NCI-H748 treated with DMSO at 0.1 percent for 48 hours (cell line): ENCODE results near the gene C11orf68.
A peak's percentile ranks its signal among the peaks of the same experiment; 100 is the strongest.
"Not testable (repeated sequence)": the region's sequence is repeated elsewhere in the genome, so short reads cannot be mapped to it uniquely, and the experiment has no call there.

Experiments
- DNase-seq: peaks from one replicate; lab custom pipeline; 2025; lab: John Stamatoyannopoulos, UW

Gene C11orf68

DNA sequence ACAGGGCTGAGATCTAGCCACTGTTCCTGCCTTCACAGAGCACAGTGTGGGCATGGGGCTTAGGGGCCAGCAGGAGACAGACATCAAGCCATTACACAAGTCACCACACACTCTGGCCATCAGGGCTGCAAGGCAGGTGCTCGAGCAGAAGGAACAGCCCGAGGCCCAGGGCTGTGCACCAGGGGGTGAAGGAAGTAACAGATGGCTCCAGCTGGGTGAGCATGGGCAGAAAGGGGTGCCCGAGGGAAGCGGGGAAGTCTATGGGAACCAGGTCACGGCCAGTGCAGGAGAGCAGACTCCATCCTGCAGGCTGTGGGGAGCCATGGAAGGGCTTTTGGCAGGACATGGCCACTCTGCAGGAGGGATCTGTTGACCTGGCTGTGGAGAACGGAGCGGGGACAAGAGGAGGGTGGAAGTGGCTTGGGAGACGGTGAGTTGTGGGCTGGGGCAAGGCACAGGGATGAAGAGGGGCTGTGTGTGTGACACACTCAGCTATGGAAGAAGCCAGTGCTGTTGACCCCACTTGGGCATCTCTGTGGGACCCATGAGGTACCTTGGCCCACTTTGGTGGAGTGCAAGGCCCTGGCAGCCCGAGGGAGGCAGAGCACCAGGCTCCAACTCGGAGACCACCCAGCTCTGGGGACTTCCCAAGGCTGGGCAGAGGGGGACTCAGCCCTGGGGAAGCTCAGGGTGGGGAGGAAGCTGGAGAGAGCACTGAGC, 3.6 kb downstream of the C11orf68 start:
- no peak for DNase-seq

DNA sequence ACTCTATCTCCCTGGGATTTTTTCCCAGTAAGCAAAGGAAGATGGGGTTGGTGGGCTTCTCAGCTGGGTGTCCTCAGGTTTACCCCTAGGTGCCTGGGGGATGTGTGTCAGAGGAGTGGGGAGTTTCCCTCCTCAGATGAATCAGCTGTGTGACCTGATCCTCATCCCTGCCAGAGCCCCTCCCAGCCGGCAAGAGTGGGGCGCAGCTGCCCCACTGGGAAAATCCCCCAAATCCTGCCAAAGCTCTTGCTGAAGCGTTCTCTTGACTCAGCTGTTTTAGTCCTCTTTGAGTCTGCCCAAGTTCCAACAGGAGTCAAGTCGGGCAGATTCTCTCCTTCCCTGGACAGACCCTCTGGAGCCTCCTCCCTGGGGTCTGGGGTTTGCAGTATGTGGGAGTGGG, 6.0 kb downstream of the C11orf68 start:
- no peak for DNase-seq

DNA sequence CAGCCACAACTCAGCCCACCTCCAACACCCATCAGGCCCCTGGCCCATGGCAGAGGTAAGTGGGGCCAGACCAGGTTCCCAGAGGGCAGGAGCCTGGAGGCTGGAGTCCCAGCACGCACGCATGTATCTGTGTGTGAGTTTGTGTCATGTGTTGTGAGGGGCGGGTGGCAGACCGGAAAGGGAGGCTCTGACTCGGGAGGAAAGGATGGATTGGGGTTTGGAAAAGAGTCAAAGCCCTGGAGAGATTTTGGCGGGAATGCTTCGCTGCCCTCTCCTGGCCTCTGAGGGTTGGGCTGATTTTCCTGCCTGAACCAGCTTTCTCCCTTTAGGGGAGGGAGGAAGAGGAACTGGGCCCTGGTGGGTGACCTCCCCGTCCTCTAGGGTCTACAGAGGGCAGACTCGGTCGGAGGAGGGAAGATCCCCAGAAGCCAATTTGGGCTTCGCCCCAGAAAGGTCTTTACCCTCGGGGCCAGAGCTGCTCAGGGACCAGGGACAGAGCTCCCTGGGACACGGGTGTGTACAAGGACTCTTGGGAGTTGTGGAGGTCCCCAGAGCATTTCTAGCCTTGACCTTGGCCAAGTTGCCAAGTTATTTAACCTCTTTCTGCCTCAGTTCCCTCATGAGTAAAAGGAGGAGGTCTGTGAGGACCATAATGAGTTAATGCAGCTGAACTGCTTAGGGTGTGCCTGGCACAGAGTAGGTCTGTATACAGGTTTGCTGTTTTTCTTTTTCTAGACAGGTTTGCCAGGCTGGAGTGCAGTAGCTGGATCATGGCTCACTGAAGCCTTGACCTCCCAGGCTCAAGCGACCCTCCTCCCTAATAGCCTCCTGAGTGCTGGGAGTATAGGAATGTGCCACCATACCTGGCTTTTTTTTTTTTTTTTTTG, 6.9 kb downstream of the C11orf68 start:
- DNase-seq, result no peak

DNA sequence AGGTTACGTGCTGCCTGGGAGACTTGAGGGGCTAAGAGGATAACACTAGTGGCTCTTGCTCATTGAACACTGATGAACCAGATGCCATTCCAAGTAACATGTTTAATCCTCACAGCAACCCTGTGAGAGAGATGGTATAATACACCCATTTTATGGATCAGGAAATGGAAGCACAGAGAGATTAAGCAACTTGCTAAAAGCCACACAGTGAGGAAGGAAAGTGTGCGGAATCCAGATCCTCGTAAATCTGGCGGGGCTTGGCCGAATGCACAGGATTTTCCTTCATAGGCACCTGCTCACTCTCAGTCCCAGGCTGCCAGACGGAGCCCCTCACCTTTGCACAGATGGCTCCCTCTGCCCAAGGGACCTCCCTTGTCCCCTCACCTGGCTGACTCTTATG, 11.0 kb downstream of the C11orf68 start:
- no peak for DNase-seq

DNA sequence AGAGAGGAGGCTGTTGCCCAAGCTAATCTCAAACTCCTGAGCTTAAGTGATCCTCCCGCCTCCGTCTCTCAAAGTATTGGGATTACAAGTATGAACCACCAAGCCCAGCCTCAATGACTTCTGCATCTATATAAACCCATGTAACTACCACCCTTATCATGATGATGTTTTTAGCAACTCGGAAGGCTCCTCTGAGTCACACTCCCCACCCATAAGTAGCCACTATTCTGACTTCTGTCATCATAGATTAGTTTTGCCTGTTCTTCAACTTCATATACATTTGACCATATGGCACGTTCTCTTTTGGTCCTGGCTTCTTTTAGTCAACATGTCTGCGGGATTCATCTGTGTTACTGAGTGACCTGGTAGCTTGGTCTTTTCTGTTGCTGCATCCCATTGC, 12.3 kb downstream of the C11orf68 start:
- no peak for DNase-seq

DNA sequence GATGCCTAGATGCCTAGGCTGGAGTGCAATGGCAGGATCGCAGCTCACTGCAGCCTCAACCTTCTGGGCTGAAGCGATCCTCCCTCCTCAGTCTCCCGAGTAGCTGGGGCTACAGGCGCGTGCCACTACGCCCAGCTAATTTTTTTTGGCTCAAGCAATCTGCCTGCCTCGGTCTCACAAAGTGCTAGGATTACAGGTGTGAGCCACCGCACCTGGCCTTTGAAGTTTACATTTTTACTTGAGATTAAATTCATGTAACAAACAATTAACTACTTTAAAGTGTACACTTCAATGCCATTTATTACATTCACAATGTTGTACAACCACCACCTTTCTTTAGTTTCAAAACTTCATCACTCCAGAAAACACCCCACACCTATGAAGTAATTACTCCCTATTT, 15.1 kb downstream of the C11orf68 start:
- DNase-seq, result no peak

DNA sequence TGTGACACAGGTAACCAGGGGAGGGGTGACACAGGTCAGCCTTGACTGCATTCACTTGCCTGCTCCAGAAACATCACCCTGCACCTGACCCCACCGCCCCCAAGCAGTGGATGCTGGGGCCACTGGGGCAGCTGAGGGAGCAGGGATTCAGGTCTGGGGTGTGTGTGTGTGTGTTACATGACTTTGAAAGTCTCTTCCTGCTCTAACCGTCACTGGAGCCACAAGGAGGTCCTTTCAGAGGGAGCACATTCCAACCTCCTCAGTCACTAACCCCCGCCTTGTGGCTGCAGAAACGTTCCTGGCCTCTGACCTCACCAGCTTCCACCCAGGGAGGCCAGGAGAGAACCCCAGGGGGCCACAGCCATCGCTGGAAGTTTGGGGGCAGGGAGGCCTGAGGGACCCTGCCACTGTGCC, 15.8 kb downstream of the C11orf68 start:
- no peak for DNase-seq

DNA sequence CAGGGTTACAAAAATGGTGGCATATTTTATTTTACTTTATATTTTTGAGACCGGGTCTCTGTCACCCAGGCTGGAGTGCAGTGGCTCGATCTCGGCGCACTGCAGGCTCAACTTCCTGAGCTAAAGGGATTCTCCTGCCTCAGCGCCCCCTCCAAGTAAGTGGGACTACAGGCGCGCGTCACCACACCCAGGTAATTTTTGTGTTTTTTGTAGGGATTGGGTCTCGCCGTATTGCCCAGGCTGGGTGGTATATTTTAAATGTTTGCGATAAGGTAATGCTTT, 18.0 kb downstream of the C11orf68 start:
- DNase-seq, result no peak

DNA sequence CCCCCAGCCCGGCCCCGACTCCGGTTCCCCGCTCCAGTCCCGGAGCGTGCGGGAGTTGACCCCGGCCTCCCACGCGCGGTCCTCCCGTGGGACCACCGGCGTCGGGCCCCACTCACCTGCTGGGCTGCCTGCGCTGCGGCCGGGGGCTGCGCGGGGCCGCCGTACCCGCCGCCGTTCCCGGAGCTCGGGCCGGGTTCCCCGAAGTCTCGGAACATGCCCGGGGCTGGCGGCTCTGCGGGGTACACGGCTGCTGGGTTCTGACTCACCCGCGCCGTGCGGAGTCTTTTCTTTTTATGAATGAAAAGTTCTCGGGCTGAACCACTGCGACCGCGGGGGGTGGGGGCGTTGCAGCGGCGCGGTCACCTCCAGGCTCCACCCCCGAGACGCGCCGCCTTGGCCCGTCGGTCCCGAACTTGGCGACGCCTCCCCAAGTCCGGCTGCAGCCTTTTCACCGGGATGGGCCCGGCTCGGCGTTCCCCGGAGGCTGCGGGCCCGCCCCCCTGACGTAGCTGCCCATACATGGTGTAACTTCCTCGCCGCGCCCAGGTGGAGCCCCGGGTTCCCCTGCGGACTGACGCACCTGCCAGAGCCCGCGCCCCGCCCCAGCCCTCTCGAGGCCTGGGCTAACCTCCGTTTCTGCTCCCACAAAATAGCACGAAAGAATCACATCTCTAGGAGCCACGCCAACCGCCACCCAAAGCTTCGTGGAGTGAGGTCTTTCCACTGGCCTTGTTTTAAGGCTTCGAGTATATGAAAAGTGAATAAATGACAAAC, 18.6 kb downstream of the C11orf68 start, which contains the start of gene FOSL1:
TSS of gene FOSL1 (minus strand) at position 264 of the 774 bp plus-strand sequence. CDS start at position 215, 49 bp downstream.
- peak; percentile 61 for DNase-seq

DNA sequence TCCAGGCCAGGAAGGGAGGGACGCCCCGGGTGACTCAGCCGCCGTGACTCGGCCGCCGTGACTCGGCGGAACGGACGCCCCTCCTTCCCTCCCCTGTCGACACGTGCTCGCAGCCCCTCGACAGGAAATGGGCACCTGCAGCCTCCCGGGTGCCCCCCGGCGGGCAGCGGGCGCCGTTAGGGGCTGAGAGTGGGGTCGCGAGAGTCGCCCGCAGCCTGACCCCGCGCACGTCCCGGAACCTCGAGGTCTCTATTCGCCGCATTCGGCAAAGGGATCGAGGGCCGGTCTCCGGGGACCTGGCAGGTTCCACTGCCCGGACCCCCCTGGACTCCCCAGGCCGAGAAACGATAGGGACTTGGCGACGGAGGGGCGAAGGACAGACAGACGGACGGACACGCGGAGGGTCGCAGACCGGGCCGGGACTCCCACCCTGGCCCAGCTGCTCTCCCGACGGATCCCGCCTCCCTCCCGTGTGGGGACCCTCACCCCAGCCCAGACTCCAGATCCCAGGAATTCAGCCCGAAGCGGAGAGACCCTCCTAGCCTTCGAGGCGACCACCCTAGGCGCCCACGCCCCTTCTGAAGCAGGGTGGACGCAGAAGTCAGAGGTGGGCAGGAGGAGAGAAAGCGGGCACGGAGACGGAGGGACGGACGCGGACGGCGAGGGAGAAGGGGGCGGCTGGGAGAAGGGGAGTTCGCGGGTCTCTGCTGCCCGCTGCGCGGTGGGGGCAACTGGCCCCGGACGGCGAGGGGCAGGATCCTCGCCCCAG, 19.3 kb downstream of the C11orf68 start:
- DNase-seq, result no peak

DNA sequence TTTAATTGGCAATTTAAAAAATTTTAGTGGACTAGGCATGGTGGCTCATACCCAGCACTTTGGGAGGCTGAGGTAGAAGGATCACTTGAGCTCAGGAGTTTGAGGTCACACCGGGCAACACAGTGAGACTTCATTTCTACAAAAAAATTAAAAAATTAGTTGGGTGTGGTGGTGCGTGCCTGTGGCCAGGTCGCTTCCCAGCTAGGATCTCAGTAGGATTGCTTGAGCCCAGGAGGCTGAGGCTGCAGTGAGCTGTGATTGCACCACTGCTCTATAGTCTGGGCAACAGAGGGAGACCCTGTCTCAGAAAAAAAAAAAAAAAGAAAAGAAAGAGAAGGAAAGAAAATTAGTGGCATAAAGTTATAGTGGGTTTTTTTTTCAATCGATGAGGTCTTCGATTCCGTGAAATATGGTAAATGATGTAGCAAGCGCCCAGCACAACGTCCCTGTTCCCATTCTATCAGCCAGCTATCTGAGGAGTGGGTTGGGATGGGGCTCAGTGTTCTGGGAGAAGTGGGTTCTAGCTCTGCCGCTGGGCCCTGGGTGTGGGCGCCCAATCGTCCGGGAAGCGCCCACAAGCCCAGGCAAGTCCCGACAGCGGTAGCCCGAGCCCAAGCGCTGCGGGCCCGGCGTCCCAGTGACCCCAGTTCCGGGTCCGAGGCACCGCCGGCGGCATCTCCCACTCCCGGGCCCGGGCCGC, 20.1 kb downstream of the C11orf68 start:
- no peak for DNase-seq

DNA sequence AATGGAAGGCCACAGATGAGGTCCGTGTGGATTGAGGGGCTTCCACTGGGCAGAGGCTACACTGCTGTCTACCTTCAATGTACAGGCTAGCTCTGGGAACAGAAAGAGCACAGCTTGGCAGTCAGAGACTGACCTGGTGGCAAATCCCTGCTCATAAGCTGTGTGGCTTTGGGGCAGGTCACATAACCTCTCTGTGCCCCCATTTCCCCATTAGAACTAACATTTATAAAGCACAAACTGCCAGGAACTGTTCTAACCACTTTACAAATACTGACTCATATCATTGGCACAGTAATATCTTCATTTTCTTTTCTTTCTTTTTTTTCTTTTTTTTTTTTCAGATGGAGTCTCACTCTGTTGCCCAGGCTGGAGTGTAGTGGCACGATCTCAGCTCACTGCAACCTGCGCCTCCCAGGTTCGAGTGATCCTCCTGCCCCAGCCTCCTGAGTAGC, 21.8 kb downstream of the C11orf68 start:
- no peak for DNase-seq

DNA sequence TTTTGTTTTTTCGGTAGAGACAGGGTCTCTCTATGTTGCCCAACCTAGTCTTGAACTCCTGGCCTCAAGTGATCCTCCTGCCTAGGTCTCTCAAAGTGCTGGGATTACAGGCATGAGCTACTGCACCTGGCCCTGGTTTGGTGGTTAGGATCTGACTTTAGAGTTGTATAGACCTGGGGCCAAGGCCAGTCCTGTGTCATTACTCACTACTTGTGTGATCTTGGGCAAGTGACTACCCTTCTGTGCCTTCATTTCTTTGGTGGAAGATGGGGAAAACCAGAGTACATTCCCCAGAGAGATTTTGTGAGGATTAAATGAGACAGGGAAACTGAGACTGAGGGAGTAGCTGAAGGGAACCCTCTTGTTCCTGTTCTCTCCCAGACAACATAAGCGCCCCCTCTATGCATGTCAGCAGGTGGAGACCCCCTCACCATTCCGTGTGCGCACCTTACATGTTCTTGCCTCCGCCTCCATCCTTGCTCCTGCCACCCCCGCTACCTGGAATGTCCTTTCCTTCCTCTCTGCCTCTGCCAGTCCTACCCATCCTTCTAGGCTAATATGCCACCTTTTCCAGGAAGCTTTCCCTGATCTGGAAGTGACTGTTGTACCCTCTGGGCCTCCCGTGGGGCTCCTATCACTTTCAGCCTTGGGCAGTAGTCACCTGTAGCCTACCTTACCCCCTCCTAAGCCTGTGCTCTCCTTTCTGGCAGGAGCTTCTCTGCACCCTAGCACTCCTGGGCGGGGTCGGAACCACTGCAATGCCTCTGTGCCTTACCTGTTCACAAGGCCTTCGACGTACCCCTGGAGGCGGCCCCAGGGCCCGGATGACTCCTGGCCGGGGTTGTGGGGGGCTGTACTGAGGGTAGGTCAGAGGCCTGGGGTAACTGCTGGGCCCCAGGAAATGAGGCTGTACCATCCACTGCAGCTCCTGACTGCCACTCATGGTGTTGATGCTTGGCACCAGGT, 22.5 kb downstream of the C11orf68 start:
- no peak for DNase-seq

DNA sequence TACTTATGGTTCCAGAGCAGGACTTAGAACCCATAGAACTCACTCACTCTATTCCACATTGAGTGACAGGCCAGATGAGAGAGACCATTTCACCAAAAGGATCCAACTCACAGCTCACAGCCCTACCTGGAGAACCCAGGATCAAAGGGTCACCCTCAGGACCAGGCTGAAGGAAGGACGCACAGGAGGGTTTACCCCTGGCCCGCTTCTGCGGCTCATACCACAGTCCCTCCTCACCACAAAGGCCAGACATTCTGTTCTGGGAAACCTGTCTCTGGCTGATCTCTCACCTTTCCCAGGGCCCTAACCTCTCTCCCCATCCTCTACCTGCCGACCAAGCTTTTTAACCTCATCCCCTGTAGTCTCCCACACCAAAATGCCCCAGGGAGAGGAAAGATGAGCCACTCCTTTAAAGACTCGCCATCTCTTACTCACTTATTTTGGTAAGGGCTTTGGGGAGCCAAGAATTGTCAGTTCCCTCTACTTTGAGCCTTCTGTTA, 23.3 kb downstream of the C11orf68 start:
- DNase-seq, result no peak

DNA sequence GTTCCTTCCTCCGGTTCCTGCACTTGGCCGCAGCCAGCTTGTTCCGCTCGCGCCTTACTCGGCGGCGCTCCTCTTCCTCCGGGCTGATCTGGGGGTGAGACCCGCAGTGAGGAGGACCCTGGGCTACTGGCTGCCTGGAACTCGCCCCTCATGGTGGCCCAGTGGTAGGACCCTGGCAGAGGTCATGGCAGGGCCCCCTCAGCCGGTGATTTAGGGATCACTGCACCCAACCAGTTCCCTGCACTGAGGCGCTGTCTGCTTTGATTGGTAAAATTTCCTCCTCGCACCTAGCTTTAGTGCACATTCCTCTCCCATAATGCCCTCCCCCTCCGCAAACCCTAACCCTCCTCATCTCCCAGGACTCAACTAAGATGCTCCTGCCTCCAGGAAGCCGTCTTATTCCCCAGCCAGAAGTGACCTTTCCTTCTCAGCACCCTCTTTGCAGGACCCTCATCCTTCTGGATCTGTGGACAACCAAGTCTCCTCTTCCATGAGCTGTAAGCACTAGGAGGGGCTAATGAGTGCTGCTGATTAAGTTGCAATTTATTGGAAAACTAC, 24.7 kb downstream of the C11orf68 start:
- no peak for DNase-seq

DNA sequence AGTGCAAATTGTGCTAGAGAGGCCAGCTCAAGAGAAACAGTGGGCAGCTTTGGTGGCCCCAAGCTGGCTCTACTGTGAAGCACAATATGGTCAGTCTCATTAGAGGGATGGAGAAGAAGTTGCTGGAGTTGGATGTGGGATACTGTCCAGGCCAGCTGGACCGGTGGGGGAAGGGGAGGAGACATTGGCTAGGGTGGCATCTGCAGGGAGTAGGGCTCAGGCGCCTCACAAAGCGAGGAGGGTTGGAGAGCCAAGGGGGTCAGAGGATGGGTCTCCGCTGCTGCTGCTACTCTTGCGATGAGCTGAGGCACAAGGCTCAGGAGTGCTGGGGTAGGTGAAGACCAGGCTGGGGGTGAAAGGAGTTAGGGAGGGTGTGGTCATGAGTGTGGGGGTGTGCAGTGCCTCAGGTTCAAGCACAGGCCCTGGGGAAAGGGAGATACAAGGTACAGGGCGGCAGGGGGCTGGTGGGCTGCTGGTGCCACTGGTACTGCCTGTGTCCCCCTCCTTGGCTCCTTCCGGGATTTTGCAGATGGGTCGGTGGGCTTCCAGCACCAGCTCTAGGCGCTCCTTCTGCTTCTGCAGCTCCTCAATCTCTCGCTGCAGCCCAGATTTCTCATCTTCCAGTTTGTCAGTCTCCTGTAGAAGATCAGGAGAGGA, 26.1 kb downstream of the C11orf68 start:
- no peak for DNase-seq

DNA sequence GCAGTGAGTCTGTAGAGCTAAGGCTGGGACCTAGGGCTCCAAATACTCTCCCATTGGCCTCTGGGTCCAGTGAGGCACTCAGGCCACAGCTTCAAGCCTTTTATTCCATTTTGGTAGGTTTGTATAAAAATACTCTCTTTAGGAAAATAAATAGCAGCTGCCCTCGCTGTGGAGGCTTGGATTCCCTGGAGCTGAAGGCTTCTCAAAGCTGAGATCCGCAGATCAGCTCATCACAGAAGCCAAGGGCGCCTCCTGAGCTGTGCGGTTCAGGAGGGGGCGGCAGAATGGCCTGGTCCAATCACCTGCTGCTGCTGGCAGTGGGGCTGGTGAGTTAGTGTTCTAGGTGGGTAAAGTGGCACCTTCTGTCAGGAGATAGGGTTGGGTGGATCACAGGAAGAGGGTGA, 26.7 kb downstream of the C11orf68 start:
- DNase-seq, result not testable (repeated sequence)

DNA sequence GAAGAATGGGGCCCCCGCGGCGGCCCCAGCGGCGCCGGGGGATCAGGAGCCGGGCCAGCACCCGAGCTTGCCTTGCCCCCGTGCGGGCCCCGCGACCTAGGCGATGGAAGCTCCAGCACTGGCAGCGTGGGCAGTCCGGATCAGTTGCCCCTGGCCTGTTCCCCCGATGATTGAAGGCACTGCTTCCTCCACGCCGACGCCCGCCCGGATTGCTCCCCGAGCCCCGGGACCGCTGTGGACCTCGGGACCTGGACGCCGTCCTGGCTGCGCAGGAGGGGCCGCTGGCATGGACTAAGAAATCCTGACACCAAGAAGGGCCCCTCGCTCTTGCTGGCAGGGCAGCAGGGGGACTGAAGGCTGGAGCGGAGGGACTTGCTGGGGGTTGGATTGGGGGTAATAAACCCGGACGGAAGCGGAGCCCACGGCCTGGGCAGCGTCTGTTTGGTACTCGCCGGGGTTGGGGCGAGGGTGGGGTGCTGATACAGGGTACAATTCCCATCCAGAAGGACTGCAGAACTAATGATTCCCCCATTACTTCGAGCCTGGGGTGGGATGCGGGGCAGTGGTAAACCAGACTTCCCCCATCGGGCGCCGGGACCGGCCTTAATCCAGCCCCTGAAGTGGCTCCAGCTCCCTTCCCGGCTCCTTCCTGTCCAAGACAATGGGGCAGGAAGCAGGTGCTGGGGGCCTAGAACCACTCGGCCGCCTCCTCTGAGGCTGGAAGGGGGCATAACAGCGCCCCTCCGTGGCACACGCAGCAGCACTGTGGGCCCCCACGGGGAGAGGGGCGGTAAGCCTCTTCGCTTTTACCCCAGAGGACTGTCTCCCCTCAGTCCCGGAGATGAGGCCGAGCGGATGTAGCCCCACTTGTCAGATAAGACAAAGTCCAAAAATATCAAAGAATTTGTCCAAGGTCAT, 27.4 kb downstream of the C11orf68 start:
- peak; percentile 8 for DNase-seq
